CD4-positive, alpha-beta T cell treated with Interleukin-10 for 1 hour (primary cell): ENCODE measurements around the gene GALNT5.
"Not testable (repeated sequence)": the region's sequence is repeated elsewhere in the genome, so short reads cannot be mapped to it uniquely, and the experiment has no call there.

ENCODE experiments used
- DNase-seq: peaks from one replicate; pipeline ENCODE4 v3.0.0-alpha.2; 2020

GALNT5 gene

DNA sequence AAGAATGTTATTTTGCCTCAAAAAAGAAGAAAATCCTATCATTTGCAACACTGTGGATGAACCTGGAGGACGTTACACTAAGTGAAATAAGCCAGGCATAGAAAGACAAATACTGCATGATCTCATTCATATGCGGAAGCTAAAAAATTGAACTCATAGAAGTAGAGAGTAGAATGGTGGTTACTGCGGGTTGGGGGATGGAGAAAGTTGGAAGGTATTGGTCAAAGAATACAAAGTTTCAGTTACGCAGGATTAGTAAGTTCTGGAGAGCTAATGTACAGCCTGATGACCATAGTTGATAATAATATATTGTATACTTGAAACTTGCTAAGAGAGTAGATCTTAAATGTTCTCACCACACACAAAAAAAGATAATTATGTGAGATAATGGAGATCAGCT, 5.0 kb upstream of the GALNT5 start:
- DNase-seq, result no peak

DNA sequence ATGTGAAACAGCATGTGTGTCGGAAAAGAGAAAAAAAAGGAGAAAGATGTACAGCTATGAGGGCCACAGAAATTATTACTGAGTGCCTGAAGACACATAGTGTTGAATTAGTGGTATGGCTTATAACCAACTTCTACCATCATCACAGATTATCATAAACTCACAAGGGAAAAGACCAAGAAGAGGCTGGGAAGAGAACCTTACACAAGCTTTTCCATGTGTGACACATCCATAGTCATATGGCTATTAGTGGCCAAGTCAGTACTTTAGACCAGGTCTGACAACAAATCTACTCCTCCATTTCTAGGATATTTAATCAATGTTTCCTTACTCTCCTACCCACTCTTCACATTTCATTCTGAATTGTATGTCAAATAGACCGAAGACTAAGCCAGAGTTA, 3.5 kb upstream of the GALNT5 start:
- no peak for DNase-seq

DNA sequence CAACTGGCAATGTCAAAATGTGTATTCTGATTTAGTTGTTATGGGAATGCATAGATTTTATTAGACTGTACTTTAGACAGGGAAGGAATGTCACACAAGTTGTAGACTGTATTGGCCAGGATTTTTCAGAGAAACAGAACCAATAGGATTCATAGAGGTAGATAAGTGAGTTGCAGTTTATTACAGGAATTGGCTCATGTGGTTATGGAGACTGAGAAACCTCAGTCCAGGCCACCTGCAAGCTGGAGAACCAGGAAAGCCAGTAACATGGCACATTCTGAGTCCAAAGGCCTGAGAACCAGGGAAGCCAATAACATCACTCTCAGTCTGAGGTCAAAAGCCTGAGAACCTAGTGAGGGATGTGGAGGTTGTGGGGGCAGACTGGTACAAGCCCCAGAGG, 1.8 kb upstream of the GALNT5 start:
- no peak for DNase-seq

DNA sequence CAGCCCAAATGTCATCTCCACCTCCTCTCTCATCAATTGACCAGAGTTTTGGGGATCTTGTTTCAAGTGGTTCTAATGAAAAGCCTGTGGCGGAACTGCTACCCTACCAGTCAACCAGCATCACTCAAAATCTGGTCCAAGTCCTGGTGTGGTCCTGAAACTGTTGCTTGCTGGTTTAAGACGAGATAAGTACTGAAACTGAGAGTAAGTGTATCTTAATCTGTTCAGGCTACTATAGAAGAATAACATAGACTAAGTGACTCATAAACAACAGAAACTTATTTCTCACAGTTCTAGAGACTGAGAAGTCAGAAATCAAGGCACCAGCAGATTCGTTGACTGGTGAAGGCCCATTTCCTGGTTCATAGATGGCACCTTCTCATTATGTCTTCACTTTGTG, 879 bp upstream of the GALNT5 start:
- DNase-seq, result no peak

DNA sequence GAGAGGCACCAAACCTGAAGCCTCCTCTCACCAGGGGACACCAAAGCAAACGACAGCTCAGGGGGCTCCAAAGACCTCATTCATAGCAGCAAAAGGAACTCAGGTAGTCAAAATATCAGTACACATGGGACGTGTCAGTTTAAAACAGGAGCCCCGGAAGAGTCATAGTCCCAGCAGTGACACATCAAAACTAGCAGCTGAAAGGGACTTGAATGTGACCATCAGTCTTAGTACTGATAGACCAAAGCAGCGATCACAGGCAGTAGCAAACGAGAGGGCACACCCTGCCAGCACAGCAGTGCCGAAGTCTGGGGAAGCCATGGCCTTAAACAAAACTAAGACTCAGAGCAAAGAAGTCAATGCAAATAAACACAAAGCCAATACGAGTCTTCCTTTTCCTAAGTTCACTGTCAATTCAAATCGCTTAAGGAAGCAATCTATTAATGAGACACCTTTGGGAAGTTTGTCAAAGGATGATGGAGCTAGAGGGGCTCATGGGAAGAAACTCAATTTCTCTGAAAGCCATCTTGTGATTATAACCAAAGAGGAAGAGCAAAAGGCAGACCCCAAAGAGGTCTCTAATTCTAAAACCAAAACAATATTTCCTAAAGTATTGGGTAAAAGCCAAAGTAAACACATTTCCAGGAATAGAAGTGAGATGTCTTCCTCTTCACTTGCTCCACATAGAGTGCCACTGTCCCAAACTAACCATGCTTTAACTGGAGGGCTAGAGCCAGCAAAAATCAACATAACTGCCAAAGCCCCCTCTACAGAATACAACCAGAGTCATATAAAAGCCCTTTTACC, 1.2 kb downstream of the GALNT5 start:
- DNase-seq, result no peak

DNA sequence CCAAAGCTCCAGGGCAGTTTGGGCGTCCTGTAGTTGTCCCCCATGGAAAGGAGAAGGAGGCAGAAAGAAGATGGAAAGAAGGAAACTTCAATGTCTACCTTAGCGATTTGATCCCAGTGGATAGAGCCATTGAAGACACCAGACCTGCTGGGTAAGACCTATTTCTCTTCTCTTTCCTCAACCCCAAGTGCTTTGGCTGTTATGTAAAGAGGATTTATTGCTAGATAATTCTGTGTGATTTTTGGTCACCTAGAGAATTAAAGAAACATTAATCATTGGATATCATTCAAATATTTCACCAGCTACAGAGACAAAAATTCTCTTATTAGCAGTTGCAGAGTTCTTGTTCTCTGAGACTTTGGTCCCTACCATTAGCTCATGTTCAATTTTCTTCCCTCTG, 1.9 kb downstream of the GALNT5 start:
- no peak for DNase-seq

DNA sequence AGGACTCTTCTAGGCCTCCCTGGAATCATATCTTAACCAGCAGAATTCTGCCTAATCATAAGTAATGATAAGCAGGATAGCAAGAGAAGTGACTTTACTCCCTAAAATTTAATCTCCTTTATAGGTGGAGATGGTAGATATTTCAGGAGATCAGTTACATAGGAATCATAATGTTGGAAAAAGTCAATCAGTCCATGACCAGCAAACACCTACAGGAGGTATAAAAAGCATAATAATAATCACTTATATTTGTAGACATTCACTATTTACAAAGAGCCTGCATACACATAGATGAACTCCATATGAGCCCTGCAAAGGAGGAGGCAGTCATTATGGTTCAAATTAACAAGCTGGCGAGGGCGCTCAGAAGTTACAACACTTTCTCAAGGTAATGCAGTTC, 2.5 kb downstream of the GALNT5 start:
- no peak for DNase-seq

DNA sequence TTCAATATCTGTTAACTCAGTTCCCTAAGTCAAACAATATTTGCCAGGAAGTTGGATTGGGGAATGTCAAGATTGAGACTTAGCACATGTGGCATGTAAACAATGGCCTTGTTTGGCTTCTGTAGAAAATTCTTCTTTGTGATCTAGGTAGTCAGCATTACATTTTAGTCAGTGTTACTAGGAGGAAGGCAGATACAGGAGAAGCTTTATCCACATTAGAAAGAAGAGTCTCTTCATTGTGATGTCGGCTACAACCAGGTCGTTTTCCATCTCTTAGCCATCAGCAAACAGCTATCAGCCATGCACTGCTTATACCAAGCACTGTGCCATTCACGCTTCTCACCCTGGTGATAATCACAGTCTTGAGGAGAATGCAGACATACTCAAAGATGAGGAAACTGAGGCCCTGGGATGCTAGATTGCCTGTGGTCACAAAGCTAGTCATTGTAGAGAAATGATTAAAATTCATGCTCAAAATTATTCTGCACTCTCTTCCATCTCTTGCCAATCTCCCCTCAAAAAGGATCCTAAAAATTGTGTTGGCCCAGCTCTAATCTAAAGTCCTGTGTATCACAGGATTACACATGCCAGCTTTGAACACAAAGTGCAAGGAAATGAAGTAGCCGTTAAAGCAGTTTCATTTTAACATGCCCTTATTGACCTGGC, 3.2 kb downstream of the GALNT5 start:
- no peak for DNase-seq

DNA sequence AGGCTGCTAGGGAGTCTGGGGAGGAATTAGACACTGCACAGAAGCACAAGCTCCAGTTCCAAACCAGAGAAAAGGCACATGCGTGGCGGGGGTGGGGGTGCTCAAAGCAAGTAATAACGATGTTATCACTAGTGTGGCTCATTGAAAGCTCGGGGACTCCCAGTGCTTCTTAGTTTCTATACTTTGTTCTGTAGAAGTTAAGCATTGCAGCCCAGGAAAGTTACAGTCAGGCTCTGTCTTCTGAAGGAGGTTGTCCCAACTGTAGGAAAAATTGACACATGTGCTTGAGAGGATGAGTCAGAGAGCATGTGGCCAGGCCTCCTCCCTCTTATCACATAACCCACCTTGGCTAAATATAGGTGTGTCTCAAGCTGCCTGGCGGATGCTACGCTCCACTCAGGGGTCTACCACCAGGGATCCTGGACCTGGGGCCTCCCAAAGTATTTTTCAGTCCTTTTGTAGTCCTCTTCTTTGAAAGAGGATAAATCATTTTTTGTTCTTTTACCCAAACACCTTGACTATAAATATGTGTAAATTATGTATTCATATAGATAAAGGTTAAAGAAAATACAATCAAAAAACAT, 3.8 kb downstream of the GALNT5 start:
- no peak for DNase-seq

DNA sequence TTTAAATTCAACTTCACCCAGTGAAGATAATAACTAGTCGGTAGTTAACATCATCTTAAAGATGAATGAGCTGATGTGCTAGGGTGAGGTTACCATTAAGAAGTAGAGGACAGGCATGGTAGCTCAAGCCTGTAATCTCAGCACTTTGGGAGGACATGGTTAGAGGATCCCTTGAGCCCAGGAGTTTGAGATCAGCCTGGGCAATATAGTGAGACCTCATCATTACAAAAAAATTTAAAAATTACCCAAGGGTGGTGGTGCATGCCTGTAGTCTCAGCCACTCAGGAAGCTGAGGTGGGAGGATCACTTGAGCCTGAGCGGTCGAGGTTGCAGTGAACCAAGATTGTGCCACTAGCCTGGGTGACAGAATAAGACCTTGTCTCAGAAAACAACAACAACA, 4.7 kb downstream of the GALNT5 start:
- no peak for DNase-seq

DNA sequence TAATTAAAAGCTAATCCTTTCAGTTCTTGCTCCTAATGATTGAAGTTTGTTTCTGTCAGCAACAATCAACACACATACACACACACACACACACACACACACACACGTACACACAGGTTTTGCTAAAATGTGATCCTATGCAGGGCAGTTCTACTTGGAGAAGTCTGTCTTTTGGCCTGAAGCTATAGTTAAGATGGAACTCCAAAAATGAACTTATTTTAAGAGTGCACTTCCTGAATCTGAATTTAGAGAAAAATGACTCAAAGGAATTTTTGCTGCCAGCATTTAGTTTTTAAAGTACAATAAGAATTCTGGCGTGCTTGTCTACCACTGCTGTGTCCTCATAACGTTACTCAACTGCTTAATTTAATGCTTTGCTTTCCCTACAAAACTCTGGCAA, 6.6 kb downstream of the GALNT5 start:
- DNase-seq, result no peak

DNA sequence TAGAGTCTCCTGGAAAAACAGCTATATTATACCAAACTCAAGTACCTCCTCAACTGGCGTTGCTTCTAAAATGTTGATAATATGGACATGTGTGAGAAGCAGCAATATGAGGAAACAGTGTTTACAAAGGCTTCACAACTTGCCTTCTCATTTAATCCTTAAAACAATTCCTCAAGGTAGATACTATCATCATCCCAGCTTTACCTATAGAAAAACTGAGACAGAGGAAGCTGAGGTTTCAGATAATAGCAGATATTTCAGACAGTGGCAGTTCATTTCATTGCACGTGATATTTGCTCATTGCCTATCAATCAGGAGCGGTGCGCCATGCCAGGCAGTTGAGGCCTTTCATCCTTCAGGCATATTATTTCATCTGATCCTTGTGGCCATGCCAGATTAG, 8.3 kb downstream of the GALNT5 start:
- no peak for DNase-seq

DNA sequence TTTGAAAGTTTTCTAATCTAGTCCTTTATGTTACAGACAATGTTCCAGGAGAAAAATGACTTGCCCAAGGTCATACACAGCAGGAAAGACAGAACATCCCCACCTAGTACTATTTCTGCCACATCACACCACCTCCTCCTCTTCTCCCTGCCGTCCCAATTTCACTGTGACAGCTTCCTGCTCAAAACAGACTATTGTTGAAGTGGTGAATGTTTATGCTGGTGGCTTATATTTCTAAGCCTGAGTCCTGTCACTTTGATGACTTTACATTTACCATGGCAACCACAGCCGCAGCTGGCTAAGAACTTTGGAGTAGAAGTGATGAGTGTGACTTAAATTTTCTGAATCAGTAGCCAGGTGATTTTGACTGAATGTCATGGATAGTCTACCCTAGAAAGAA, 10.0 kb downstream of the GALNT5 start:
- DNase-seq, result no peak

DNA sequence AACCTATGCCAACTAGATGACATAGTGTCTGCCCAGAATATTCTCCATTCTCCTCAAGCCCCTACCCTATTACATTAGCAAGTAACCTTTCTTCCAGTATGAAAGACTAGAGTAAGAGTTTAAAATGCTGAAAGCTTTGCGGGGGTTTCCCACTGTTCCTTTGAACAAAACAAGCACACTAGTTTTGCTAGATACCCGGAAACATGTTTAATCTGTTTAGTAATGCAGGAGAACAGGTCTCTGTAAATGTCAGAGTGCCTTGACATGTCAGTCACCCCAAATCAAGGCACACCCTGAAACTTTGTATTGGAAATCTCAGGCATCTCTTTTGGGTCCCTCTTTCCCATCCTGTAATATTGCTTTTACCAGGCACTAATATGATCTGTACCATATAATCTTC, 11.6 kb downstream of the GALNT5 start:
- no peak for DNase-seq

DNA sequence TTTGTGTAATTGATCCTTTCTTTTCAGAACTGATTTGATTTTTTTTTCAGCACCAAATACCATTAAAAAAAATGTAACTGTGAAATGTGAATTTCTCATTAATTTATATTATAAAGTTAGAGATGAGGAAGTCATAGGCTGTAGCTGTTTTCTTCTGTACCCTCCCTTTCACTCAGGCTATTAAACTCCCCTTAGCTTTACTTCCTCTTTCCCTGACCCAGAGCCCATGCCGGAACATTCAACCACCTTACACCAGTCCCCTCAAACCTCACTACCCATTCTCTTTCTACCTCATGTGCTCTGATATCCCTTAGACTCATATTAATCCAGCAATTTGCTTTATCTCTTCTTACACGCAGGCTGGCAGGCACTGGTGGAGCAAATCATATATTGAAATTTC, 12.4 kb downstream of the GALNT5 start:
- no peak for DNase-seq

DNA sequence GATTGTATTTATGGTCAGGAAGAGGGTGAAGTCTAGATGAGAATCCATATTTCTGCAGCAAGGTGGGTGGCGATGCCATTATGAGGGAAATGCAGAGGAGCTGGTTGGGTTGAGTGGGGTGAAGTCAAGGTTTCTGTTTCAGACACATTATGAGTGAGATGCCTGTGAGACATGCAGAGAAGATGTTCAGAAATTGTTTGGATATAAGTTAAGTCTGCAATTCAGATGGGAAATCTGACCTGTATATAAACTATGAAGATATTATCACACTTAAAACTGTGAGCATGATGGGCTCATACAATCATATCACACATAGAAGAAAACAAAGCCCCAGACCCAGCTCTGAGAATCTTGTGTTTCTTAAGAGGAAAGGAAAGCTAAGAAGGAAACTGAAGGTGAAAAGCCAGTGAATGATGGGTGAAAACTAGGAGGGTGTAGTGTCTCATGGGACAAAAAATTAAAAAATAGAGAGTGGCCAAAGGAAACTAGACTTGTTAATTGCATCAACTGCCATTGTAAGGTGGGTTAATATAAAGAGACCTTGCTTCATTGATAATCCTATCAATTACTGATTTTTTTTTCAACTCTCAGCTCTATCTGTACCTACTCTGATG, 14.2 kb downstream of the GALNT5 start:
- no peak for DNase-seq

DNA sequence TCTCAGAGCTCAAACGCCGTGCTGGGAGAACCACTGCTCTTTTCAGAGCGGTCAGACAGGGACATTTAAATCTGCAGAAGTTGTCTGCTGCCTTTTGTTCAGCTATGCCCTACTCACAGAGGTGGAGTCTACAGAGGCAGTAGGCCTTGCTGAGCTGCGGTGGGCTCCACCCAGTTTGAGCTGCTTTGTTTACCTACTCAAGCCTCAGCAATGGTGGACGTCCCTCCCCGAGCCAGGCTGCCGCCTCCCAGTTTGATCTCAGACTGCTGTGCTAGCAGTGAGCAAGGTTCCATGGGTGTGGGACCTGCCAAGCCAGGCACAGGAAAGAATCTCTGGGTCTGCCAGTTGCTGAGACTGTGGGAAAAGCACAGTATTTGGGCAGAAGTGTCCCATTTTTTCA, 21.8 kb downstream of the GALNT5 start:
- DNase-seq, result not testable (repeated sequence)

DNA sequence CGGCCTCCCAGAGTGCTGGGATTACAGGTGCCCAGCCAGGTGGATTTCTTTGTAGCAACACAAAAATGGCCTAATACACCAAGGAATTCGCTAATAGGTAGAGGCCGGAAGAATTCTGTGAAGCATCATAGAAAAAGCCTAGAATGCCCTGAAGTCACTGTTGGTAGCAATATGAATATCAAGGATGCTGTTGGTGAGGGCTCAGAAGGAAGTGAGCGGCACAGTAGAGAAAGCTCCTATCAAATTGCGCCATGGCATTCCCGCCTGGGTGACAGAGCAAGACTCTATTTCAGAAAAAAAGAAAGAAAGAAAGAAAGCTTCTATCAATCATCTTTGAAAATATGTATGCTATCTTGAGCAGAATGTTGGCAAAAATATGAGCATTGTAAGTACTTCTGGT, 23.8 kb downstream of the GALNT5 start:
- DNase-seq, result no peak

DNA sequence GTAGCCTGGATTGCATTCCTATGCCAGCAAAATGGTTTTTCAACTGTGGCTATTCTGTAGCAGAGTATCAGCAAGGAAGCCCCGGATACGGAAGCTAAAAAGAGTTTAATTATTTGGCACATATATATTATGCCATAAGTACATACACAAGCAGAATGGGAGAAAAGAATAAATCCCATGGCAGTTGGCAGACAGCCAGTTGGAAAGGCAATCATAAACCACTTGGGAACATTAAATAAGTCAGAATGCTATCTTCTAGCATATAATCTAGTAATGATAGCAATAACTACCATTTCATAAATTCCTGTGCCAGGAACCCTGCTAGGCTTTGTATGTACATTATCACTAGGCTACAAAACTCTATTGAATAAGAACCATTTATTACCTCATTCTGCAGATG, 26.0 kb downstream of the GALNT5 start:
- no peak for DNase-seq

DNA sequence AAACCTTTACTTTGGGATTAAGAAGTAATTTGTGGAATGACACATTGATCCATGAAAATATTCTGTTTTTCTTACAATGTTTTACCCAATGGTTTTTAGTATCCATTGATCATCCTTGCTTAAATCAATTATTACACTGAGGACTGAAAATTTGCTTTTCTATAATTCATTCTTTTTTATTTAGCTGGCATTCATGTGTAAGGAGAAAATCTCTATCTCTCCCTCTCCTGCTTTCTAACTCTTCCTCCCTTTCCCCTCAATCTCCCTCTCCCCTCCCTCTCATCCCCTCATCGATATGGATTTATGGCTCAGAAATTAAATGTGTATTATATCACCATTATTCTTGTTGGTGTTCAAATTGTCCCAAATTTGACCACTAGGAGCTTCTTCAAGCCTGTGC, 29.7 kb downstream of the GALNT5 start:
- no peak for DNase-seq

DNA sequence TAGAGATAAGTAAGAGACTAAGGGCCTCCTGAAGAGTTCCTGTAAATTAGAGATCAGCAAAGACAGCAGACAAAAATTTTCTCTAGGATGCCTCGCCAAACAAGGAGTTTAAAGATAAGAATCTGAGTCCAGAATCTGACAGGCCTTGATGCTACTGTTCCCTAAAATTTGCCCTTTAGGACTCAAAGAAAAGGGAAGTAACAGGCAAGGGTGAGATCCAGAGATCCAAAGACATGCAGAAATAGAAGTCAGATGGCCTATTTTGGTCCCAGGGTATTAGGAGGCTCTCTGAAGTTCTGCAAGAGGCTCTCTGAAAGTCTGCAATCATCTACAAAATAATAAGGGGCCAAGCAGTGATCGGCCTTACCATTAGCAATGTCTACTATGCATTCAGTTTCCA, 33.0 kb downstream of the GALNT5 start:
- no peak for DNase-seq

DNA sequence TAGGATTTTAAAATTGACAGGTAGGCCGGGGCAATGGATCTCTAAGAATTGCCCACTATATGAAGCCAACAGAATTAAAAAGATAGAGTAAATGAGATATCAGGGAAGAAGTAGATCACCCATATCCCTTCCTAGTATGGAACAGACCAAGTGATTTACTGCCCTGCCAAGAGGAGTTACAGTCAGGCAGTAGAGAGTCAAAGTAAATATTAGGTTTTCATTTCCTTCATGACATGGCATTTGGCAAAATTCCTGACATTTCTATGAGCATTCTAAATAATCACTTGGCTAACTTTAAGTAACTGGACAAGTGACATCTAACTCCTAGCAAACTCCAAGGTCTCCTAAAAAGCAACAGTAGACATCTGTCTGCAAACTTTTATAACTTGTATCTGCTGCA, 33.5 kb downstream of the GALNT5 start:
- no peak for DNase-seq

DNA sequence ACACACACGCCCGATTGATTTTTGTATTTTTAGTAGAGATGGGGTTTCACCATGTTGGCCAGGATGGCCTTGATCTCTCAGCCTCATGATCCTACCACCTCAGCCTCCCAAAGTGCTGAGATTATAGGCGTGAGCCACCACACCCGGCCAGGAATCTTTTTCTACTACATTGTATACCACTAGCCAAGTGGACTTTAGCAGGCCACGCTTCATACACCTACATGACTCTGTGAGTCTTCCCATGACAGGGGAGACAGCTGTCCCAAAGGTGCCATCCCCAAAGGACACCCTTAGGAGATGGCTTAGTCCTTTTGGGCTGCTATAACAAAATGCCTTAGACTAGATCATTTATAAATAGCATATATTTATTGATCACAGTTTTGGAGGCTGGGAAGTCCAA, 35.3 kb downstream of the GALNT5 start:
- DNase-seq, result no peak

DNA sequence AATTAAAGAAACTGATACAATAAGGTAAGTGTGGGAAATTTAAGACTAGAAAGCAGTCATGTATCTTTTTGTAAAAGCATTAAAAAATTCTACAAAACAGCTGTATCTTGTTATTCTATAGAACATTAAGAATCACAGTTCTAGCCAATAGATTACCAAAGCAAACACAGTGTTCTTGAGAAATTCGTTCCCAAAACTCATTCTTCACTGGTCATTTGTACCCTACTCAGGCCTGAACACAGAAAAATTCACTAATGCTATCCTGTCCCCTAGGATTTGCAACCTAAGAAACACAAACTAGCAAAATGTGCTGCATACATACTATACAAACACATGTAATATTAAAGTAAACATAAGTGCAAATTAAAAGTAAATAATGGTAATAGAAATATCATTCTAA, 39.0 kb downstream of the GALNT5 start:
- DNase-seq, result no peak
